K562 (cell line): ENCODE measurements around the gene ZNF487. TPM values are rescaled to one million over a fixed set of nuclear protein-coding genes. Genes with fewer than 3 reads are reported as not detected.
A peak's percentile ranks its signal among the peaks of the same experiment; 100 is the strongest.

Experiments
- DDX20 ChIP-seq: fragments of 450-650 bp; IDR thresholded peaks from 2 replicates; pipeline ENCODE4 v1.6.1; 2016; ENCODE audit warnings: missing genetic modification characterization, low read depth, mild to moderate bottlenecking, missing compliant biosample characterization, moderate library complexity
- EP300 ChIP-seq: IDR thresholded peaks from 2 replicates; pipeline ENCODE4 v1.6.1; 2012; ENCODE audit warnings: low read length, improper control_type of control experiment
- HLTF ChIP-seq: fragments of 450-650 bp; IDR thresholded peaks from 2 replicates; pipeline ENCODE4 v1.6.1; 2016
- JUNB ChIP-seq: fragments of 450-650 bp; formaldehyde crosslinking; conservative IDR thresholded peaks from 2 replicates; pipeline ENCODE4 v1.4.0; 2020; ENCODE audit warnings: mild to moderate bottlenecking
- KDM1A ChIP-seq, 2 experiments: fragments of 450-650 bp; IDR thresholded peaks; 2 replicates each; pipeline ENCODE4 v1.6.1; 2016; ENCODE audit warnings: mild to moderate bottlenecking in 2 of 2
- MBD2 ChIP-seq: sonication (generic); IDR thresholded peaks from 2 replicates; pipeline ENCODE4 v1.6.1; 2016; ENCODE audit warnings: low read depth, borderline replicate concordance
- MED1 ChIP-seq: sonication (generic); formaldehyde crosslinking; IDR thresholded peaks from 2 replicates; pipeline ENCODE4 v1.8.1; 2023; ENCODE audit warnings: missing genetic modification reagents, borderline replicate concordance
- MTA1 ChIP-seq: fragments of 450-650 bp; IDR thresholded peaks from 2 replicates; pipeline ENCODE4 v1.6.1; 2017; ENCODE audit warnings: borderline replicate concordance
- NCOA1 ChIP-seq: fragments of 450-650 bp; IDR thresholded peaks from 2 replicates; pipeline ENCODE4 v1.6.1; 2016; ENCODE audit warnings: low read depth
- NKRF ChIP-seq: fragments of 450-650 bp; IDR thresholded peaks from 2 replicates; pipeline ENCODE4 v1.6.1; 2016; ENCODE audit warnings: borderline replicate concordance
- SIX5 ChIP-seq, 2 experiments: IDR thresholded peaks; 2 replicates each; pipeline ENCODE4 v1.6.1; 2011; ENCODE audit warnings: low read length in 2 of 2, borderline replicate concordance in 1 of 2, low read depth in 1 of 2, mild to moderate bottlenecking in 1 of 2, moderate library complexity in 1 of 2; ENCODE audit not compliant: insufficient read depth in 1 of 2
- SRSF1 ChIP-seq: fragments of 200-400 bp; formaldehyde crosslinking; IDR thresholded peaks from 2 replicates; pipeline ENCODE4 v1.6.1; 2017; ENCODE audit warnings: mild to moderate bottlenecking, low read depth, low read length, moderate library complexity
- SUPT5H ChIP-seq: fragments of 450-650 bp; IDR thresholded peaks from 2 replicates; pipeline ENCODE4 v1.6.1; 2016
- TBL1XR1 ChIP-seq, 2 experiments: IDR thresholded peaks; 2 replicates each; pipeline ENCODE4 v1.6.1; 2012; ENCODE audit warnings: improper control_type of control experiment in 2 of 2, low read length in 2 of 2, mild to moderate bottlenecking in 1 of 2
- TCF3 ChIP-seq: sonication (generic); formaldehyde crosslinking; IDR thresholded peaks from 2 replicates; pipeline ENCODE4 v1.4.0; 2020; ENCODE audit warnings: mild to moderate bottlenecking, missing genetic modification reagents
- TSC22D4 ChIP-seq: fragments of 450-650 bp; IDR thresholded peaks from 2 replicates; pipeline ENCODE4 v1.6.1; 2016; ENCODE audit warnings: missing genetic modification characterization, missing biosample characterization, control low read depth
- ZMIZ1 ChIP-seq, 2 experiments: fragments of 150-350 bp in 1 of 2; IDR thresholded peaks; 2 replicates each; pipeline ENCODE4 v1.6.1; 2012 to 2016; ENCODE audit warnings: low read depth in 2 of 2, low read length in 2 of 2, mild to moderate bottlenecking in 1 of 2, moderate library complexity in 1 of 2
- ZNF384 ChIP-seq: IDR thresholded peaks from 2 replicates; pipeline ENCODE4 v1.6.1; 2012; ENCODE audit warnings: low read depth, low read length, improper control_type of control experiment
- polyA plus RNA-seq, 8 experiments: library from polyadenylated mRNA; depleted of rRNA in 4 of 8; stranded (reverse) in 5 of 8; unstranded in 3 of 8; fragments of >200 nt; fragmentation: Nextera tagmentation in 2 of 8; fragmentation: Illumina TruSeq in 1 of 8; extraction: Ambion mirVana in 2 of 8; extraction: Trizol in 1 of 8; gene quantifications; 2 replicates each; pipeline versions ENCODE4 v1.2.1 to v1.2.3, GENCODE V29; 2011 to 2014; ENCODE audit warnings: inconsistent platforms in 1 of 8, missing spikeins in 1 of 8
- total RNA-seq, 7 experiments: library from RNA; depleted of rRNA in 6 of 7; stranded (reverse); fragments of >200 nt in 6 of 7; fragmentation: Illumina TruSeq in 2 of 7; extraction: Trizol in 2 of 7; gene quantifications; 2 replicates each; pipeline versions ENCODE4 v1.2.1 to v1.2.3, GENCODE V29; 2011 to 2021; ENCODE audit warnings: low replicate concordance in 1 of 7
- TF ChIP-seq, protein P1 (sequence below): fragments of 250-450 bp; sonication (Bioruptor Pico); IDR thresholded peaks from 2 replicates; pipeline ENCODE4 v1.5.0; 2022; ENCODE audit warnings: mild to moderate bottlenecking
- TF ChIP-seq, protein P2 (sequence below): fragments of 450-650 bp; formaldehyde crosslinking; IDR thresholded peaks from 2 replicates; pipeline ENCODE4 v1.4.0; 2022; ENCODE audit warnings: missing genetic modification characterization

ZNF487 gene
- total and polyA plus RNA-seq, 9 of the 15 experiments (the other 6 are each of a cell fraction or from before 2014, with no cell fraction given), result 1.9 to 6.5 (median 4.2) TPM

- TF ChIP-seq TSC22D4 (tag), result no peak
- no peak for TF ChIP-seq DDX20 (tag)
- peak; percentile 3; the same call in 1 of the 2 replicates for TF ChIP-seq ZNF384
- TF ChIP-seq MED1, result no peak
- TF ChIP-seq TCF3 (CRISPR knock-in tag), result peak; percentile 39; the same call in 1 of the 2 replicates
- TF ChIP-seq, protein P1, sequence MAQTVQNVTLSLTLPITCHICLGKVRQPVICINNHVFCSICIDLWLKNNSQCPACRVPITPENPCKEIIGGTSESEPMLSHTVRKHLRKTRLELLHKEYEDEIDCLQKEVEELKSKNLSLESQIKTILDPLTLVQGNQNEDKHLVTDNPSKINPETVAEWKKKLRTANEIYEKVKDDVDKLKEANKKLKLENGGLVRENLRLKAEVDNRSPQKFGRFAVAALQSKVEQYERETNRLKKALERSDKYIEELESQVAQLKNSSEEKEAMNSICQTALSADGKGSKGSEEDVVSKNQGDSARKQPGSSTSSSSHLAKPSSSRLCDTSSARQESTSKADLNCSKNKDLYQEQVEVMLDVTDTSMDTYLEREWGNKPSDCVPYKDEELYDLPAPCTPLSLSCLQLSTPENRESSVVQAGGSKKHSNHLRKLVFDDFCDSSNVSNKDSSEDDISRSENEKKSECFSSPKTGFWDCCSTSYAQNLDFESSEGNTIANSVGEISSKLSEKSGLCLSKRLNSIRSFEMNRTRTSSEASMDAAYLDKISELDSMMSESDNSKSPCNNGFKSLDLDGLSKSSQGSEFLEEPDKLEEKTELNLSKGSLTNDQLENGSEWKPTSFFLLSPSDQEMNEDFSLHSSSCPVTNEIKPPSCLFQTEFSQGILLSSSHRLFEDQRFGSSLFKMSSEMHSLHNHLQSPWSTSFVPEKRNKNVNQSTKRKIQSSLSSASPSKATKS (CRISPR knock-in tag), result no peak
- TF ChIP-seq ZMIZ1 (IDR thresholded peaks at IDR 0.05; ENCODE audit: low read depth in 2 of 2, low read length in 2 of 2), result peak in 1 of 2 experiments; percentile 16; a peak in 1 of 4 replicates
- peak; percentile 94 for TF ChIP-seq NKRF
- no peak for TF ChIP-seq SIX5 (IDR thresholded peaks at IDR 0.05; ENCODE audit: borderline replicate concordance in 1 of 2, insufficient read depth in 1 of 2, low read depth in 1 of 2, low read length in 2 of 2)
- TF ChIP-seq SUPT5H, result peak; percentile 90
- TF ChIP-seq MBD2, result peak; percentile 73; the same call in 1 of the 2 replicates
- TF ChIP-seq TBL1XR1 (IDR thresholded peaks at IDR 0.05; ENCODE audit: low read length in 2 of 2), result peak in 1 of 2 experiments; percentile 9; a peak in 1 of 4 replicates
- no peak for TF ChIP-seq KDM1A (IDR thresholded peaks at IDR 0.05)
- TF ChIP-seq EP300, result 0 out of 2 replicates have a peak, but pooled peaks have one; percentile 13
- TF ChIP-seq, protein P2, sequence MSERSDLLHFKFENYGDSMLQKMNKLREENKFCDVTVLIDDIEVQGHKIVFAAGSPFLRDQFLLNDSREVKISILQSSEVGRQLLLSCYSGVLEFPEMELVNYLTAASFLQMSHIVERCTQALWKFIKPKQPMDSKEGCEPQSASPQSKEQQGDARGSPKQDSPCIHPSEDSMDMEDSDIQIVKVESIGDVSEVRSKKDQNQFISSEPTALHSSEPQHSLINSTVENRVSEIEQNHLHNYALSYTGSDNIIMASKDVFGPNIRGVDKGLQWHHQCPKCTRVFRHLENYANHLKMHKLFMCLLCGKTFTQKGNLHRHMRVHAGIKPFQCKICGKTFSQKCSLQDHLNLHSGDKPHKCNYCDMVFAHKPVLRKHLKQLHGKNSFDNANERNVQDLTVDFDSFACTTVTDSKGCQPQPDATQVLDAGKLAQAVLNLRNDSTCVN (CRISPR knock-in tag), result no peak
- peak; percentile 66; the same call in 1 of the 2 replicates for TF ChIP-seq NCOA1
- peak; percentile 65; the same call in 1 of the 2 replicates for TF ChIP-seq HLTF
- TF ChIP-seq JUNB (CRISPR knock-in tag), result no peak
- no peak for TF ChIP-seq SRSF1
- peak; percentile 65; the same call in 1 of the 2 replicates for TF ChIP-seq MTA1
Observed at GRCh38 chr10:43396928-43397624, 39.8 kb upstream of the ZNF487 start (continued).
